Mesendoderm (in vitro differentiated cells): ENCODE measurements around the gene FBLN1.
"Not testable (repeated sequence)": the region's sequence is repeated elsewhere in the genome, so short reads cannot be mapped to it uniquely, and the experiment has no call there.

Experiments
- DNase-seq: peaks from one replicate; pipeline ENCODE4 v3.0.0; 2013
- H2AK5ac ChIP-seq: 2 replicates; pipeline ENCODE4 v1.6.1; 2013; ENCODE audit warnings: low read length, inconsistent platforms
- H2BK120ac ChIP-seq: 2 replicates; pipeline ENCODE4 v1.6.1; 2013; ENCODE audit warnings: low read depth, mild to moderate bottlenecking, low read length, moderate library complexity, mixed read lengths
- H2BK15ac ChIP-seq: replicated peaks from 2 replicates; pipeline ENCODE4 v1.6.1; 2013; ENCODE audit warnings: low read depth, mild to moderate bottlenecking, moderate library complexity
- H2BK5ac ChIP-seq: 2 replicates; pipeline ENCODE4 v1.6.1; 2013; ENCODE audit warnings: low read length, inconsistent platforms
- H3K18ac ChIP-seq: 2 replicates; pipeline ENCODE4 v1.6.1; 2013; ENCODE audit warnings: mild to moderate bottlenecking, low read length, mixed read lengths
- H3K23ac ChIP-seq: one replicate; pipeline ENCODE4 v1.6.1; 2013; ENCODE audit warnings: low read length
- H3K27ac ChIP-seq: 2 replicates; pipeline ENCODE4 v1.5.1; 2013; ENCODE audit warnings: low read depth, mild to moderate bottlenecking, inconsistent platforms, low read length, moderate library complexity
- H3K27me3 ChIP-seq: 2 replicates; pipeline ENCODE4 v1.6.1; 2013; ENCODE audit warnings: low read length, control low read depth, mild to moderate bottlenecking, inconsistent platforms; ENCODE audit not compliant: insufficient read depth, poor library complexity
- H3K36me3 ChIP-seq: 2 replicates; pipeline ENCODE4 v1.6.1; 2013; ENCODE audit warnings: low read length, inconsistent platforms; ENCODE audit not compliant: control insufficient read depth, insufficient read depth
- H3K4ac ChIP-seq: one replicate; pipeline ENCODE4 v1.6.1; 2013; ENCODE audit warnings: low read depth, mild to moderate bottlenecking, low read length, moderate library complexity
- H3K4me1 ChIP-seq: 2 replicates; pipeline ENCODE4 v1.6.1; 2013; ENCODE audit warnings: low read depth, low read length, inconsistent platforms; ENCODE audit not compliant: control insufficient read depth
- H3K4me2 ChIP-seq: 2 replicates; pipeline ENCODE4 v1.6.1; 2013; ENCODE audit warnings: low read length
- H3K4me3 ChIP-seq: 2 replicates; pipeline ENCODE4 v1.5.1; 2013; ENCODE audit warnings: mild to moderate bottlenecking, low read length
- H3K56ac ChIP-seq: one replicate; pipeline ENCODE4 v1.6.1; 2013; ENCODE audit warnings: low read length
- H3K79me1 ChIP-seq: 2 replicates; pipeline ENCODE4 v1.6.1; 2013; ENCODE audit warnings: low read length, inconsistent platforms
- H3K79me2 ChIP-seq: 2 replicates; pipeline ENCODE4 v1.6.1; 2013; ENCODE audit warnings: mild to moderate bottlenecking, low read length; ENCODE audit not compliant: control insufficient read depth, insufficient read depth
- H3K9ac ChIP-seq: 2 replicates; pipeline ENCODE4 v1.6.1; 2013; ENCODE audit warnings: low read length, inconsistent platforms
- H4K5ac ChIP-seq: one replicate; pipeline ENCODE4 v1.6.1; 2013; ENCODE audit warnings: low read length
- H4K8ac ChIP-seq: one replicate; pipeline ENCODE4 v1.6.1; 2013; ENCODE audit warnings: low read depth, mild to moderate bottlenecking, control low read depth, low read length, moderate library complexity
- WGBS: extraction: QIAGEN DNeasy Blood & Tissue Kit; methylation state at CpG from one replicate; pipeline ENCODE4 v1.1.7; 2013; ENCODE audit warnings: low lambda C conversion rate, missing lambda C conversion rate; ENCODE audit not compliant: insufficient coverage; ENCODE audit errors: extremely low coverage; 5-methylcytosine and 5-hydroxymethylcytosine counted together

Gene FBLN1

DNA sequence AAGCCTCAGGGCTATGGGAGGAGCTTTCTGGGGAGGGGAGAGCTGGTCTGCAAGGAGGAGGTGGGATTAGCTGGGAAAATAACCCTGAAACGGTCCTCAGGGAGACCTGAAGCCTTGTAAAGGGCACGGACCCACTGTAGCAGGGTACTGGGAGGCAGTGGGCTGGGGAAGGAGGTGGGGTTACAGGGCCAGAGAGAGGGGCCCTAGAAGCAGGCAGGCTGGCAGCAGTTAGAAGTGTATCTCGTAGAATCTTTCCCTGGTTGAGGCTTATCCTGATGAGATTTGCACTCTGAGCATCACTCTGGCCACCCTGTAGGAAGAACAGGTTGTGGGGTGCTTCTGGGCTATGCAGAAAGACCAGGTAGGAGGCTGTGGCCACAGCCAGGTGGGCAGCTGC lies 29.6 kb downstream of the FBLN1 start:
- H3K4me1 ChIP-seq: no peaks in the 10 kb centered on the region
- no peak overlapping the region for H2AK5ac ChIP-seq
- no peak overlapping the region for H4K8ac ChIP-seq
- no peak overlapping the region for H2BK120ac ChIP-seq
- H2BK15ac ChIP-seq: no peak overlapping the region
- H3K4me3 ChIP-seq: no peak overlapping the region
- H4K5ac ChIP-seq: no peak overlapping the region
- H3K79me2 ChIP-seq: no peaks in the 10 kb centered on the region
- no peak overlapping the region for H3K23ac ChIP-seq
- no peak overlapping the region for H3K9ac ChIP-seq
- no peak overlapping the region for H3K18ac ChIP-seq
- H3K4ac ChIP-seq: no peak overlapping the region
- no peak overlapping the region for H3K27ac ChIP-seq
- no peak for DNase-seq
- no peak overlapping the region for H2BK5ac ChIP-seq
- H3K27me3 ChIP-seq: no peaks in the 10 kb centered on the region
- no CpG with 5 or more reads among the region's 3 CpGs for WGBS
- no peak overlapping the region for H3K56ac ChIP-seq
- H3K4me2 ChIP-seq: no peak overlapping the region
- H3K79me1 ChIP-seq: no peaks in the 10 kb centered on the region
- peaks cover 37% of the 10 kb centered on the region for H3K36me3 ChIP-seq

DNA sequence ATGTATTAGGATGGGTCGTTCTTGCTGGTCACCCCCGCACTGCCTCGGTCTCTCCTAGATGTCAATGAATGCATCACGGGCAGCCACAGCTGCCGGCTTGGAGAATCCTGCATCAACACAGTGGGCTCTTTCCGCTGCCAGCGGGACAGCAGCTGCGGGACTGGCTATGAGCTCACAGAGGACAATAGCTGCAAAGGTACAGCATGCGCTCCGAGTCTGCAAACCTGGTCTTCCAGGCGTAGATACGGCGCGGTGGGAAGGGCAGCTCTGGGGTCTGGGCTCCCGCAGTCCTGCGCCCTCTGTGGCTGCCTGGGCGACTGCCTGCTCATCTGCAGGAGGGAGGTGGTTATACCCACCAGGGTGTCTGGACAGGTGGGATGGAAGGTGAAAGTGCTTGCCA lies 31.0 kb downstream of the FBLN1 start:
- no peaks in the 10 kb centered on the region for H3K79me1 ChIP-seq
- H3K56ac ChIP-seq: no peak overlapping the region
- H2BK15ac ChIP-seq: no peak overlapping the region
- WGBS: no CpG with 5 or more reads among the region's 17 CpGs
- no peak overlapping the region for H2BK120ac ChIP-seq
- H3K4me3 ChIP-seq: no peak overlapping the region
- H2BK5ac ChIP-seq: no peak overlapping the region
- H3K9ac ChIP-seq: no peak overlapping the region
- no peak overlapping the region for H3K27ac ChIP-seq
- H3K79me2 ChIP-seq: no peaks in the 10 kb centered on the region
- DNase-seq: no peak
- H3K36me3 ChIP-seq: peaks cover 37% of the 10 kb centered on the region
- H4K8ac ChIP-seq: no peak overlapping the region
- no peak overlapping the region for H3K23ac ChIP-seq
- H3K18ac ChIP-seq: no peak overlapping the region
- H2AK5ac ChIP-seq: no peak overlapping the region
- no peaks in the 10 kb centered on the region for H3K4me1 ChIP-seq
- no peak overlapping the region for H3K4ac ChIP-seq
- H3K27me3 ChIP-seq: no peaks in the 10 kb centered on the region
- no peak overlapping the region for H4K5ac ChIP-seq
- H3K4me2 ChIP-seq: no peak overlapping the region

DNA sequence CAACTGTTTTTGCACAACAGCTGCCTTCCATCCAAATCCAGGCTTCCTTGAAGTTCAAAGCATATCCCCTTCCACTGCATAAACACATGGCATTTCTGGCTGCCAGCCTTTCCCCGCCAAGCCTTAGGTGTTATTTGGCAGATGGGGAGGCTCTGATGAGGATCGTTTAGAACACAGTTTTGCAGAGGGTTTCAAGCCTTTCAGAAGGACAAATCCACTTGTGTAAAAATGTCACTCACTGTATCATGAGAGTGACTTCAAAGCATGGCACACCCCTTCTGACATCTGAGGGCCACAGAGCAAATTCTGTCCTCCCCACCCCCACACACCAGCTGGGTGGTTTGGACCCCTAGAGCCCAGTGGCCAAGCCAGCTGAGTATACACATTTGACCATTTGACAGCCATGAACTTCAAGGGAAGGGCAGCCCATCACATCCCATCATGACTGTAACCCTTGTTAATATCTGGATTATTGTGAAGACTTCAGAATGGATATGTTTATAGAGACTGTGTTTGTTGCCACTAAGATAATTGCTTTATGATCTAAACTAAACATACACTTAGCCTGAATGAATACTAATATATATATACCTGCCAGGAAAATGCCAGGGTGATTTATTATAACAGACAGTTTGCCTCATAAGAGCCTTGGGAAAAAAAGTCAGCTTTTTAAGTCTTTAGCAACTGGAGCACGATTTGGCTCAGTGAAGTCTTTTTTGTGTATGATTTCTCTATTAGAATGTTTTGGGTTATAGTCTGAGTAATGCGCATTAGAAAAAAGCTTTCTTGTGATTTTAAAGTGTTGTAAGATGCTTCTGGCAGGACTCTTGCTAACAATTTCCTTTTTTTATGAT lies 31.9 kb downstream of the FBLN1 start:
- no peak overlapping the region for H3K56ac ChIP-seq
- H3K4me1 ChIP-seq: no peaks in the 10 kb centered on the region
- H3K79me2 ChIP-seq: no peaks in the 10 kb centered on the region
- no CpG with 5 or more reads among the region's 4 CpGs for WGBS
- no peak for DNase-seq
- no peaks in the 10 kb centered on the region for H3K27me3 ChIP-seq
- no peak overlapping the region for H3K23ac ChIP-seq
- H3K4ac ChIP-seq: no peak overlapping the region
- H2BK15ac ChIP-seq: no peak overlapping the region
- H3K4me3 ChIP-seq: no peak overlapping the region
- H3K27ac ChIP-seq: no peak overlapping the region
- no peak overlapping the region for H2BK5ac ChIP-seq
- no peak overlapping the region for H3K4me2 ChIP-seq
- H2BK120ac ChIP-seq: no peak overlapping the region
- no peak overlapping the region for H2AK5ac ChIP-seq
- no peaks in the 10 kb centered on the region for H3K79me1 ChIP-seq
- no peak overlapping the region for H3K18ac ChIP-seq
- H3K36me3 ChIP-seq: peaks cover 34% of the 10 kb centered on the region
- H4K8ac ChIP-seq: no peak overlapping the region
- H4K5ac ChIP-seq: no peak overlapping the region
- H3K9ac ChIP-seq: no peak overlapping the region

- Histone ChIP-seq H3K9ac (no peak overlapping the region), H3K4me1 (no peaks in the 10 kb centered on the region)
Observed at GRCh38 chr22:45535290-45535689, 32.6 kb downstream of the FBLN1 start.

DNA sequence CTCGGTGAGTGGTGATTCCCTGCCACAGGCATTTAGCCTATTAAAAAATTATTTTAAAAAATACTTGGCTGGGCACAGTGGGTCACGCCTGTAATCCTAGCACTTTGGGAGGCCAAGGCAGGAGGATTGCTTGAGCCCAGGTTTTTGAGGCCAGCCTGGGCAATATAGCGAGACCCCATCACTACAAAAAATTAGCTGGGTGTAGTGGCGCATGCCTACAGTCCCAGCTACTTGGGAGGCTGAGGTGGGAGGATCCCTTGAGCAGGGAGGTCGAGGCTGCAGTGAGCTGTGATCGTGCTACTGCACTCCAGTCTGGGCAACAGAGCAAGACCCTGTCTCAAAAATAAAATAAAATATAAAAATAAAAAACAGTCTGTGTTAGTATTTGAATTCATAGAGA lies 33.2 kb downstream of the FBLN1 start:
- not testable (repeated sequence) for H3K18ac ChIP-seq, H3K4me3 ChIP-seq, H4K8ac ChIP-seq, H3K9ac ChIP-seq, H3K79me2 ChIP-seq, H3K56ac ChIP-seq, H2AK5ac ChIP-seq, H3K4ac ChIP-seq, DNase-seq, H3K4me2 ChIP-seq, H2BK15ac ChIP-seq, H4K5ac ChIP-seq, H3K27me3 ChIP-seq, H3K4me1 ChIP-seq, H2BK120ac ChIP-seq, H3K23ac ChIP-seq, H3K79me1 ChIP-seq, H2BK5ac ChIP-seq, H3K27ac ChIP-seq
- H3K36me3 ChIP-seq: peaks cover 26% of the 10 kb centered on the region
- no CpG with 5 or more reads among the region's 6 CpGs for WGBS

More at GRCh38 chr22:45535290-45535689, 32.6 kb downstream of the FBLN1 start:
- Histone ChIP-seq H3K23ac (no peak overlapping the region), H3K4me2 (no peak overlapping the region), H3K4me3 (no peak overlapping the region), H2BK120ac (no peak overlapping the region), H2BK15ac (no peak overlapping the region), H2AK5ac (no peak overlapping the region), H3K27ac (no peak overlapping the region), H3K4ac (no peak overlapping the region), H4K5ac (no peak overlapping the region), H3K18ac (no peak overlapping the region), H3K56ac (no peak overlapping the region), H3K79me2 (no peaks in the 10 kb centered on the region), H3K36me3 (peaks cover 30% of the 10 kb centered on the region), H4K8ac (no peak overlapping the region), H2BK5ac (no peak overlapping the region), H3K79me1 (no peaks in the 10 kb centered on the region), H3K27me3 (no peaks in the 10 kb centered on the region)
- no peak for DNase-seq
- WGBS: no CpG with 5 or more reads among the region's 7 CpGs

- H3K4ac ChIP-seq: no peak overlapping the region
- H3K79me2 ChIP-seq: no peaks in the 10 kb centered on the region
- H3K27me3 ChIP-seq: no peaks in the 10 kb centered on the region
- no peak overlapping the region for H4K5ac ChIP-seq
- no peak overlapping the region for H3K23ac ChIP-seq
- no peak overlapping the region for H4K8ac ChIP-seq
- H2BK5ac ChIP-seq: no peak overlapping the region
- no peak overlapping the region for H3K27ac ChIP-seq
- no peak overlapping the region for H2BK120ac ChIP-seq
- DNase-seq: no peak
- no peak overlapping the region for H3K4me2 ChIP-seq
- peaks cover 30% of the 10 kb centered on the region for H3K36me3 ChIP-seq
- no peak overlapping the region for H3K9ac ChIP-seq
- H2AK5ac ChIP-seq: no peak overlapping the region
- H2BK15ac ChIP-seq: no peak overlapping the region
- H3K18ac ChIP-seq: no peak overlapping the region
- no peak overlapping the region for H3K4me3 ChIP-seq
- no peaks in the 10 kb centered on the region for H3K4me1 ChIP-seq
- WGBS: no CpG with 5 or more reads among the region's 15 CpGs
- H3K79me1 ChIP-seq: no peaks in the 10 kb centered on the region
- H3K56ac ChIP-seq: no peak overlapping the region
Observed at GRCh38 chr22:45537734-45538181, 35.1 kb downstream of the FBLN1 start.
